ENCODE data around the gene SEMA4C. TPM values are rescaled to one million over a fixed set of nuclear protein-coding genes. Genes with fewer than 3 reads are reported as not detected.
A peak's percentile ranks its signal among the peaks of the same experiment; 100 is the strongest.

Gene SEMA4C
- total RNA-seq, result 42.3 TPM

- peak; percentile 43 for DNase-seq (ENCODE audit: low spot score)
Observed at GRCh38 chr2:96869822-96870625, at the start of gene SEMA4C. SEMA4C (minus strand) TSS chr2:96870080; CDS start chr2:96867886, 2,194 bp downstream.

- no peak for DNase-seq (ENCODE audit: low spot score)
Observed at GRCh38 chr2:96918754-96919550, 49.1 kb upstream of the SEMA4C start.

- no peak for DNase-seq (ENCODE audit: low spot score)
Observed at GRCh38 chr2:96918092-96918753, 48.3 kb upstream of the SEMA4C start.

- no peak for DNase-seq (ENCODE audit: low spot score)
Observed at GRCh38 chr2:96916646-96917543, 47.0 kb upstream of the SEMA4C start.

GRCh38 chr2:96916156-96916630, 46.3 kb upstream of the SEMA4C start:
- DNase-seq (ENCODE audit: low spot score), result peak; percentile 43

GRCh38 chr2:96914332-96914731, 44.5 kb upstream of the SEMA4C start:
- DNase-seq (ENCODE audit: low spot score), result no peak

- no peak for DNase-seq (ENCODE audit: low spot score)
Observed at GRCh38 chr2:96913398-96914202, 43.7 kb upstream of the SEMA4C start.

GRCh38 chr2:96913117-96913397, 43.2 kb upstream of the SEMA4C start:
- no peak for DNase-seq (ENCODE audit: low spot score)

- DNase-seq (ENCODE audit: low spot score), result no peak
Observed at GRCh38 chr2:96912346-96913116, 42.7 kb upstream of the SEMA4C start.

GRCh38 chr2:96909611-96910021, 39.7 kb upstream of the SEMA4C start:
- no peak for DNase-seq (ENCODE audit: low spot score)

- peak; percentile 69 for DNase-seq (ENCODE audit: low spot score)
Observed at GRCh38 chr2:96907115-96908041, 37.5 kb upstream of the SEMA4C start.

GRCh38 chr2:96906729-96907114, 36.8 kb upstream of the SEMA4C start:
- peak; percentile 38 for DNase-seq (ENCODE audit: low spot score)

GRCh38 chr2:96903815-96904214, 33.9 kb upstream of the SEMA4C start:
- no peak for DNase-seq (ENCODE audit: low spot score)

- no peak for DNase-seq (ENCODE audit: low spot score)
Observed at GRCh38 chr2:96903318-96903717, 33.4 kb upstream of the SEMA4C start.

- no peak for DNase-seq (ENCODE audit: low spot score)
Observed at GRCh38 chr2:96900237-96900636, 30.4 kb upstream of the SEMA4C start.

GRCh38 chr2:96899413-96899741, 29.5 kb upstream of the SEMA4C start:
- no peak for DNase-seq (ENCODE audit: low spot score)

- no peak for DNase-seq (ENCODE audit: low spot score)
Observed at GRCh38 chr2:96898641-96899412, 28.9 kb upstream of the SEMA4C start.

GRCh38 chr2:96898135-96898505, 28.2 kb upstream of the SEMA4C start:
- no peak for DNase-seq (ENCODE audit: low spot score)
